Measurements from ENCODE around the gene DLG1.

- no peak for TF ChIP-seq CTCF (conservative IDR thresholded peaks at IDR 0.05; ENCODE audit: low read depth in 2 of 2)
- TF ChIP-seq EZH2 (IDR thresholded peaks at IDR 0.05; ENCODE audit: low read depth, unreplicated experiment): no peak
- TF ChIP-seq NANOG (IDR thresholded peaks at IDR 0.05; ENCODE audit: borderline replicate concordance): no peak
- no peak for TF ChIP-seq POLR2AphosphoS5 (IDR thresholded peaks at IDR 0.05; ENCODE audit: low read depth)
- no peak for TF ChIP-seq REST (IDR thresholded peaks at IDR 0.05; ENCODE audit: unreplicated experiment)
Measured at GRCh38 chr3:197225579-197225978, 72.8 kb downstream of the DLG1 start.
